ENCODE measurements around the gene THSD4.

THSD4 gene

DNA sequence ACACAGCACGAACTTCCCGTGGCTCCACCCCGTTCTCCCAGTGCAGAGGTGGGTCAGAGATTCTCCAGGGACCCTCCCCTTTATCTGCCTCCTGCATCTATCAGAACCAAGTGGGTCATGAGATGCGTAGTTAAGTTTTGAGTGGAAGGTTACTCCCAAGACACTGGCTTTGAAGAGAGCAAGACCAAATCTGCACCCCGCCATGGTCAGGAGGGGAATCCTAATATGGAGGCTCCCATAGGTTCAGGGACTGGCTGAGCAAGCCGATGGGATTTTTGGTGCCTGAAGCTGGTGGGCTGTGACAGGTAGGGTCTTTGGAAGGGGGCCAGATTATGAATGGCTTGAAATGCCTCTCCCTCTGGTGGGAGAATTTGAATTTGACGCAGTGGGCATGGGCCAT is 488.1 kb downstream of the THSD4 start:
- DNase-seq: no peak

DNA sequence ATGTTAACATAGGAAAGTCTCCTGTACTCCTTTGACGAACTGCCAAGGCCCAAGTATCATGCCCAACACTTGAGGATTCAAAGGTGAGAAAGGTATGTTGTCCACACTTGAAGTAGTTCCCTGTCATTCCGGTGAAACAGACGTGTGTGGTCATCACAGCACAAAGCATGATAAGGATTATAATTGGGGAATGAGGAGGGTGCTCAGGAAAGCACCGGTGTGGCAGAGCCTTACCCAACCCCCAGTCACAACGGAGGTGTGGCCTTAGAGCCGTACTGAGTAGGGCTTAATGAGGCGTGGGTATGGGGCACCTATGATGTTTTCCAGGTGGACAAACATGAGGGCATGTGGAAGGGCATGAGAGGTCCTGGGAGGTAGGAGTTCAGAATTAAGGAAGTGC is 492.1 kb downstream of the THSD4 start:
- DNase-seq: no peak

DNA sequence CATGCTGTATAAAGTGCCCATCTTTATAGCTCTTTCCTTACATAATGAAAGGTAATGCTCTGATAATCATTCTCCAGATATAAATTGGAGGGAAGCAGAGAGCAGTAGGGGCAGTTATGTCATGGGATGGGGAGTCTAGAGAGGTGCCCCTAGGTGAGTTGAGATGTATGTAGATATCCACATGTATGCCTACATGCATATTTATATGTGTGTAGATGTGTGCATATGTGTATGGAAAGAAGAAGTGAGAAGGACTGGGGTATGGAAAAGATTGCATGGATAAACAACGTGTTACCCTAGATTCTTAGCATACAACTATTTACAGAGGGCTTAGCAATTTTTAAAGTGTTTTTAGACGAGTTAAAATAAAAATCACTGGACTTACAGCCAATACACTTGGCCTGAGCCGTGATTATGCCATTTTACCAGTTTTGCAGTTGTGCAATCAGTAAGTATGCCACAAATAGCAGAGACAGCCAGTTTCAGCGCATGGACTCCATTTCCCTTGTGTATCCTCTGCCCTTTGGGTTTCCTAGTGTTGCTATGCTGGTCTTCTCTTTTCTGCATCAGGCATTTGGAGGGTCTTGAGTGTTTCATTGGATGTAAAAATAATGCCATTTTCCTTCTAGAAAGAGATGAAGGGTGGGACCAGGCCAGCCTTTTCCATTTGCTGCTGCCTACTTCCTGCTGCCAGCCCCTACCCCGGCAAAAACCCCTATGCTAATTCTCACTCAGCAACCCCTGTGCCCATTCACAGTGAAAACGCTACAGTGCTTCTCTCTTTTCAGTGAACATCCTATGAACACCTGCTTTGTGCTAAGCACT is 495.7 kb downstream of the THSD4 start:
- no peak for DNase-seq

DNA sequence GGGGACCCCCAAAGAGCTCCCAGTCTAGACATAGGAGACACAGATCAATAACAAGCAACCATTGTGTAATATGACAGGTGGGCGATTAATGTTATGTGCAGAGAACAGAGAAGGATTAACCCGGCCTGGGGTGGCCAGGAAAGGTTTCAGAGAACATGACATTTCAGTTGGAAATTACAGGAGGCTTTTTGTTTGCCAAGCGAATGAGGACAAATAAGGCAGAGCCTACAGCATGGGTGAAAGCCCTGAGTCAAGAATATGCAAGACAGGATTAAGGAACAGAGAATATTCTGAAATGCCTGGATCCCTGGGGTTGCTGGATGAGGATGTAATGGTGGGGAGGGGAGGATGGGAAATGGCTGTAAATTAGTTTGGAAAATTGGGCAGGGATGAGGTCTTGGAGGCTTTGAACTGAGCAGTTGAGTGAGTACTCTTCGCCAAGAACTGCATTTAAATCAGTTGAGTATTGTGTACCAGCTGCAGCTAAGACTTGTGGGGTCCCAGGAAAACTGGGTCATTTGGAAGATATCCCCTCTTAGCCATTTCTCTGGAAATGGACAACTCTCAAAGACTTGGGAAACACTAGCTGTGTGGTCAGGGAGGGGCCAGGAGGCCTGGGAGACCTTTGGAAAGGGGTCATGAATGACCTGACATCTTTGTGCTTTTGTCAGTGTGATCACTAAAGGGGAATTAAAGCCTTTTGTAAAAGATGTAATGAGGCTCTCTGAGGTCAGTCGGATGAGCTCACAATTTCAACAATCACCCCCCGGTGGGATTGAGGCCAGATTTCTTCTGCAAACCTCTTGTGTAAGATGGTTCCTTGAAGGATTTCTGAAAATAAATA is 496.5 kb downstream of the THSD4 start:
- no peak for DNase-seq

DNA sequence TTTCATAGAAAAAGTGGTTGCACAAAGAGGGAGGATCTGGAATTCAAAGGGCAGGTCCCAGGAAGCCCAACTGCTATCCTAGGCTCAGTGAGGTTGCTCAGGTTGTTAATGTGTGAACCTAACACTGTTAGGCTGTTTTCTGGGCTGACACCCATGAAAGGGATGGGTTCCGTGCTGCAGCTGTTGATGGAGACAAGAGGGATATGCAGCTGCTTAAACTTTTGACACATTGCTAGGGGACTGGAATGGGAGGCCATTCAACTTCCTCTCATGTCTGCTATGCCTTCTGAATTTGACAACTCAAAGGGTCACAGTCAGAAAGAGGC is 497.1 kb downstream of the THSD4 start:
- DNase-seq: no peak

DNA sequence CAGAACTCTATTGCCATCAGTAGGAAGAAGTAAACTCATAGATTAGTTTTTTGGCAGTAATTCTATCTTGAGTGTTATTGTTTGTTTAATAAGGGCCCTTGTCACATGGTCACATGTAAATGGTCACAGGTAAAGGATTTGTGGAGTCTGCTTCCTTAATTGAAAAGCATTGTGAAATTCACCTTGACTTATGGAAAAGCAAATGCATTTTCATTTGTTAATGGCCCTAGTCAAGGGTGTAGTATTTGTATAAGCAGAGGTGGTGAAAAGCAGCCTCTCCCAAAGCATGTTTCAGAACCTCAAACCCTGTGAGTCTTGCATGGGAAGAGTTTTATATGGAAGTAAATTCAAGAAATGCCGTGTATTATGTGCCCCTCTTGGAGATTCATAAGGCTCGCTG is 497.6 kb downstream of the THSD4 start:
- DNase-seq: no peak

DNA sequence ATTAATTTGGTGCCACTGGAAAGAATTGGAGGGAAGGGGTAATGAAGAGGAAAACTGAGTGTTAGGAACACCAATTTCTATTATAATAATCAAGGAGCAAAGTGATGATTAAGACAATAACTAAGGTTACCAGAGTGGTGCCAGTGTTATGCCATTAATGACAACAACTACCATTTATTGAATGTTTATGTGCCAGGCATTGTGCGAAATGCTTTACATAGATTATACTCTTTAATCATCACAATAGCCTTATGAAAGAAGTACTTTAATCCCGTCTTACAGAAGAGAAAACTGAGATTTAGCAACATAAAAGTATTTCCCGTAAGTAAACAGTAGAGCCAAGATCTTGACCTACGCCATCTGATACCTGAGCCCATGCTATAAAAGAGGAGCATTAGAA is 507.8 kb downstream of the THSD4 start:
- DNase-seq: no peak

DNA sequence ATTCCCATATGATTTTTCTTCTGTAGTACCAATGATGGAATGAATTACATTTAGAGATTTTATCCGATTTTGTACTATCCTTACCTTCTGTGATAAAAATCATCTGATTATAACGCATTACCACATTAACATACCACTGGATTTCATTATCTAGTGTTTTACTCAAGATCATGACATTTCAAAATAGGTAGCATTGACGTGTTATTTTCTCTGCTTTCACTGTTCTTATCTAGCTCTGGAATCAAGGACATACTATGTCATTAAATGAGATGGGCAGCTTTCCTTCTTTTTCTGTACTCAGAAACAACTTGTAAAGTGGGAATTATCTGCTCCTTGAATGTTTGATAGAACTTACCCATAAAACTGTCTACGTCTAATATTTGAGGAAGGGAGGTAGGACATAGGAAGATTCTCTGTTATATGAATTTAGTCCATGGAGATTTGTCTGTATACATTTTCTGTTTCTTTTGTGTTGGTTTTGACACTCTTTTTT is 511.4 kb downstream of the THSD4 start:
- DNase-seq: no peak

DNA sequence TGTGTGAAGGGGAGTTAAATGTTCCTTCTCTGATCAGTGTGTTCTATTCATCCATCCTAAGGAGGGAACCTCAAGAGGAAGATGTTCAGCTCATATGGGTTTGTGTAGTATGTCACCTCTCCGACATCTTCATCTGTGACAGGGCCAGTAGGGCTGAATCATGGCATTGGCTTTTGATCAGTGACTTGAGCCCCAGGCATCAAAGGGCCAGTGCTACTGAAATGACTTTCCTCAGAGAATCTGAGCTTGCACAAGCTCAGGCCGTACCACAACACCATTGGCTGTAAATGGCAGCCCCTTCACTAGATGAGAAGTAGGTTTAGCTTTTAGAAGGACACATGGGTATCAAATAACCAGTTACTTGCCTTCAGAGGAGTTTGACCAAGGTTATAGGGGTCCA is 511.9 kb downstream of the THSD4 start:
- DNase-seq: no peak

DNA sequence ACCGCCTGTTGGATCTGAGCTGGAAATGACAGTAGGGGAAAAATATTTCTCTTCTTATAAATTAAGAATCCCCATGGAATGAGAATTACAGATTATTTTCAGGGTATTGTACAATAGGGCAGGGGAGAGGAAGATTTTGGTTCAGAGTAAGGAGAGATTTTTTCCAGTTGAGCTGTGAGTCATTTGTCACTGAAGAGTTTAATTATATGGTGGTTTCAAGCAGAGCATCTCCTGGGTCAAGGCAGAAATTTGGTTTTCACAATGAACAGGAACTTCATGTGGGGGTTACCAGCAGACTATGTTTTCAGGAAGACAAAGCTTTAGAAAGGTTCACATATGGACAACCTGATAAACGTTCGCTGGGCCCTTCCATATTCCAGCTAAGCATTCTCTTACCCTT is 512.3 kb downstream of the THSD4 start:
- no peak for DNase-seq

DNA sequence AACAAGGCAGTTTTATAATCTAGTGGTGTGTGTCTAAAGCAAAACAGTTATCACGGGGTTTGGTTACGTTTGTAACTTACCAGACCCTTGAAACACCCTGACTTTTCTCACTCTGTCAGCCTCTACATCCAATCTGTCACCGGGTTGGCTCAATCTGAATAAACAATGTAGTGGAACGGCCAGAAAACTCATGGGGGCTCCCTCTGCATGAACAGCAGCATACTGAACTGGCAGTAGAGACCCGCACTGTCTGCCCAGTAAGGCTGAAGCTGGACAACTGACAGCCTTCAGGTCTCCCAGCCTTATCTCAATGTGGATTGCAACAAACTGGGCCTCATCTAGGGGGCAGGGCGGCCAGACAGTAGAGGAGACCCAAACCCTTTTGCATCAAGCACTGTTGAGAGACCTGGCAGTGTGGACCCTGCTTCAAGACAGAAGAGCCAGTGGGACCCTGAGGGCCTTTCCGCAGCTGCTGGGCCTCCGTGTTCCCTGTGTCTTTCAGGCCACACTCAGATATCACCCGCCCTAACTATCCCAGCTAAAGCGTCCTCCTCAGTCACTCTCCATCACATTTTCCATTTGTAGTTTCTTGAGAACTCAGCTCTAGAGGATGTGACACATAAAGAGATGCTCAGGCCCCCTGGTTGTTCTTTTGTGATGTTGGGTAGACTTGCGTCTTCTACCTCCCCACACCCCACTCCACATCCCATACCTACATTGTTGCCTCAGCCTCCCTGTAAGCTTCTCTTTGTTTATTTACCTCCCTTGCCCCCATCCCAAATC is 513.9 kb downstream of the THSD4 start:
- no peak for DNase-seq

DNA sequence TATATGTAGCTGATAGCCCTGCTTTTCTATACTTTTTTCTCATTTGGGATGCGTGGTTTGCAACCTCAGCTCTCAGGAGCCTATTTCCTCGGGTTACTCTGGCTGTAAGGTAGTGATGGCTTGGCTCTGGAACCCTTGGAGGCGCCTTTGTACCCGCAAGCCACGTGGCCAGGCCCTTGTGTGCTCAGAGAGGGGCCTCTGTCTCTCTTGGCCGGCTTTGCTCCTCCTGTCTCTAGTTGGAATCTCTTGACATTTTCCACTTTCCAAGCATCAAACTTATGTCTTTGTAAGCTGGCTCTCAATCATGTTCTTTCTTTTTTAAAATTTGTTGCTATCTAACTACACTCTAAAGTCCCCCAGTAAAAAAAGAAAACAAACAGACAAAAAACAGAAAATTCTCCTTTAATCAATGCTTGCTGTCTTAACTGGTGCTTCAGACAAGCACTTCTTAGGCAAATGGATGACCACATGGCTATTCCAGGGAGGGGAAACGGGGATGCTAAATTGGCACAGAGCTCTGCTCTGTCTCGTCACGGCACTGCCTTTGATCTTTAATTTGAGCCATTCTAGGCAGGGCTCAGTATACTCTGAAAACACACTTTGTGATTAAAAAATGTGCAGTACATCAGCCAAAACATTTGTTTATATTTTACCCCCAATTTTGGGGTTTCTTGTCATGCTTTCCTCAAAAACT is 514.7 kb downstream of the THSD4 start:
- DNase-seq: no peak

DNA sequence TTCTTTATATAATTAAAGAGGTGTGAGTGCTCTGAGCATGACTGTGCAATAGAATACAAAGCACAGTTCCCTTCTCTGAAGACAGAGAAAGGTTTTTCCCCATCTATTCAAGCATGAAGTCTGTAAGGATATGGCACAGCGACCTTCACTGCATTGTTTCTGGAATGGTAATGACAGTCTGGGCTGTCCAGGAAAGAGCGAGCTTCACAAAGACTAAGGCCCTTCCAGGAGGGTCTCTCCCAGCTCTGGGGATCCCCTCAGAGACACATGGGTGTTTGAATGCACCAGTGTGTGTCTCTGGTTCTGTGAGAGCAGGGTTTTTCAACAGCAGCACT is 515.2 kb downstream of the THSD4 start:
- DNase-seq: no peak

DNA sequence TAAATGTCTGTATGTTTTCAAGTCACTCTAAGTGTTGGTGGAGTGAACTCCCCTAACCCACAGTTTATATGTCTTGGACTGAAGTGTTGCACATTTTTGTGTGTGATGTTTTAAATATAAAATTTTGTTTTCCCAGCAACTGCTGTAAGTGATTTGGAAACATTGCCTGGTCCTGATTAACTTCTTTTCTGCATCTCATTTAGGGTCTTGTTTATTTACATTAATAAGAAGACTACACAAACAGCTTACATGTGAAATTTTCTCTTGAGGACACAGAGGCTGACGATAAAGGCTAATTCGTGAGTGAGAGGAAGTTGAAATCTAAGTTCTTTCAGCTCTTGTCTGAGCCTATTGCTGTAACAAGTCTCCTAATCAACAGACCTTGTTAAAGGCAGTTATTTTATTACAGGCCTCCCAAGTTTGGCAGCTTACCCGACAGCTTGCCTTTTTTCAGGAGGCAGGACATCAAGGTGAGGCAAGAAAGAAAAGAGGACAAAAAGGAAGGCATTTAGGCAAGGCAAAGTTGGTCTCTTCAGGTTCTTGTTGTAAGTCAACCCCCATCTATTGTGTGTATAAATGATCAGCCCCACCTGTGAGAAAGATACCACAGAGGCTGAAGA is 517.4 kb downstream of the THSD4 start:
- no peak for DNase-seq

DNA sequence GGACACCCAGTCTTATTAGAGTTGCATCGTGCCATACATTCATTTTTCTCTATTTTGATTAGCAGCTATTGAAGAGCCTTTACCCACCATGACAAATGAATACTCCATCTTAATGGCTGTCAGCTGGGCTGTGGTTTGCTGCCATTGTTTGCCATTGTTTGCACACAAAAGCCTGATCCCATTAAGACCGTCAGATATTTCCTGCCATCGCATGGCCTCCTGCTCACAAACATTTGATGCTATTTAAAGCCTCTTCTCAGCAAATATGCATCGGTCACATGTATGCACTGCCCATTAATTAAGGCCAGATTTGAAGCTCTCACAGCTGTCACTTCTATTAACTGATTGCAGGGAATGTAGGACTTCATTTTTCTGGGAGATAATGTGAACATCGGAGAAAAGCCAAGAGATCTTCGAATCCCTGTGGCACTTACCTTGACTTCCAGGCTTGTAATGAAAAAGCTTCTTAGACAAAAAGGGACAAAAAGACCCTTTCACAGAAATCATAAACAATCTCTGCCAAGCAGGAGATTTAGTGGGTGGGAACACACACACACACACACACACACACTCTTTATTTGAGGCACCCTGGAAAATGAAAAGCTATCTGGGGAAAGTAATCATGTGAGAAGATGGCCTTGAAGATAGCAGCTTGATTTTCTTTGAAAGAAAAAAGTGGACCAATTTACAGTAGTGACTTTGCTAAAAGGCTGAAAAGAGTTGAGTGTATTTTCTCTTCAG is 519.7 kb downstream of the THSD4 start:
- no peak for DNase-seq

DNA sequence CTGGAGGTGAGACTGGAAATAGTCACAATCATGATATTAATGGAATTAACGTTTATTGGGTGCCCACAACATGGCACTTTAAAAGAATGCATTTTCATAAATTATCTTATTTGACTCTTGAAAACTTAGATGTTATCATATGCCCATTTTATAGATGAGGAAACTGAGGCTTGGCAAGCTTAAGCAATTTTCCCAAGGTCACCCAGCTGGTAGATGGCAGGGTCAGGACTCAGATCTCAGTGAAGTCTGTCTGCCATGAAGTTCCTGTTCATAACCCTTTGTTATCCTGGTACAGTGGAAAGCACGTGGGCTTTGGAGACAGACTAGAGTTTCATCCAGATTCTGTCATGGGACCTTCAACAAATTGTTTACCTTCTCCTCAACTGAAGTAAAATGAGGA is 520.5 kb downstream of the THSD4 start:
- DNase-seq: no peak

DNA sequence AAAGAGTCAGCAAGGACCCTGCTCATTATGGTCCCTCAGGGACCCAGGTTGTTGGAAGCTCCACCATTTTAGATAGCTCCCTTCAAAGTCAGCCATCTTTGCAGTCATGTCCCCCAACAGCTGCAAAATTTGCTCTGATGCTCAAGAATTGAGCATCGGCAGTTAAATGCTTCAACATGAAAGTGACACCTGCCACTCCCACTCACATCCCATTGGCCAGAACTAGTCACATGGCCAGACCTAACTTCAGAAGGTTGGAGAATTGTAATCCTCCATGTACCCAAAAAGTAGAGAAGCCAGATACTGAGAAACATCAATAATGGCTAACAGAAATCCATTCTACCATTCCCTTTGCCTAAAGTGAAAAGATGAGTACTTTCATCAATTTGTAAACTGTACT is 523.6 kb downstream of the THSD4 start:
- DNase-seq: no peak

DNA sequence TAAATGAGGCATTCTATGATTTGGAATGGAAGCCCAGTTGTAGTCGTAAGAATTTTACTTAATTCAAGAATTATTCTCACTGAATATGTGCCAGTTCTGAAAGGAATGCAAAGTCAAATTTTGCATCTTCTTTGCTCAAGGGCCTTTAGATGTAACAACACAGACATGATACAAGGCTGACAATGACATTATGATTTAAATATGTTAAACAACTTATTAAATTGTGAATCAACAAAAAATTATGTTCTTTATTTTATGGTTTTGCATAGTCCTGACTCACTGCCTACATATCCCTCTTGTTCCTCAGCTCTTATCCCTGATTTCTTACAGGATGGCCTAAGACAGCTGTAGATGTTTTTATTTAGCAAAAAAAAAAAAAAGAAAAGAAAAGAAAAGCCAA is 524.2 kb downstream of the THSD4 start:
- no peak for DNase-seq

DNA sequence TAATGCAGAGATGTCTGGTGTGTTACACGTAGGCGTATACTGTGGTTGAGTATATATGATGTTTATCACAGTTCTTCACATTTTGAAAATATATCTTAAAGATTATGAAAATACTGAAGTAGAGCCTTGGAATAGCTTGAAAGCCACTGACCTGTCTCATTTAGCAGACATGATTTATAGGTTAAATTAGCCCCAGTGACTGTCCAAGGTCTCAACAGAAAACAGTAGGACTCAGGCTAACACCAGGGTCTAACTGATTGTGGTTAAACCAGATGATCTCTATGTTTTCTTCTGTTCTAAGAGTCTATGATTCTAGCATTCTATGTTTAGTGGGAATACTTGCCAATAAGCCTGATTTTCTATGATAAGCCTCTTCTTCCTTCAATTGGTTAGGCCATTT is 528.6 kb downstream of the THSD4 start:
- DNase-seq: no peak

DNA sequence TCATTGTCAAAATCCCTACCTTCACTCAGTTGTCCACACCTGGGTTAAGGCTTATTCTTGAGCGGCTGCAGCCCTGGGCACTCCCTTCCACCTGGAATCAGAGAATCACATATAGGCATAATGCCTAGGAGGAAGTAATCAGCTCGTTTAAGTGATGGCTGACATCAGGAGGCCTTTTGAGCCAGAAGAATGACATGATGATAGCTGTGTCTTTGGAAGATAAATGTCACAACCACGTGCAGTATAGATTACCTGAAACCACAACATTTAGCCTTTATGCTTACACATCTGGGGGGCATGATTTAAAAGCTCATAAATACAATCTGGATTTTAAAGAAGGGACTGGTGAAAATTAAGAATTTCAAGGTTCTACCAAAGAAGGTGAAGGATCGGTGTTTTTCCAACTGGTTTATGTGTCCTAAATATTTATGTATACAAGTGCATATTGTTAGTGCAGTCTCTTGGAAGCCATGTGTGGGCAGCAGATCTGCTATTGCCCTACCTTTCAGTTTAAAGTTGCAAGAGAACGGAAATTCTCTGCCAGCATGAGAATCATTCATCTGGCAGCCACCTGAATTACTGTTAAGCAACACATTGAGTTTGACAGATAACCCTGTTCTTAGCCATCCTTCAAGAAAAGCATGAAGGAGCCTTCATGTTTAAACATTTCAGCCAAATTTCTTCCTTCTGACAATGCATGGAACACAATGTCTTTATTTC is 531.7 kb downstream of the THSD4 start:
- no peak for DNase-seq

DNA sequence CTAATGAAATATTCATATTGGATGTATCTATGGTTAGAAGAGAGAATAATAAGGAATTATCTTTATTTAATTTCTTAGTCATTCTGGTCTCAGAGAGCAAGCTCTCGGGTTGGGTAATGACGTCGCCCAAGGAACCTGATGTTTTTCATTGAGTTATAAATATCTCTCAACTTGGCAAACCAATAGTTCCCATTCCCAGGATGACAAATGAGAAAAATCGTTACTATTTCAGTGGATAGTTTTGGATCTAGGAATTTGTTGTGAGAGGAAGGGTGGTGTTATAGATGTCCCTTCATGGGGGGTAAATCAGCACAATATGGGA is 532.2 kb downstream of the THSD4 start:
- DNase-seq: no peak
